Skeletal muscle satellite cell (primary cell): ENCODE data around the gene POLR2C.

Experiments used
- H3K27me3 ChIP-seq: 2 replicates; pipeline ENCODE4 v1.7.0; 2013; ENCODE audit warnings: low read length; ENCODE audit not compliant: control insufficient read depth, insufficient read depth
- H3K36me3 ChIP-seq: 2 replicates; pipeline ENCODE4 v1.7.0; 2013; ENCODE audit warnings: mild to moderate bottlenecking, control low read depth, low read length; ENCODE audit not compliant: insufficient read depth
- H3K4me1 ChIP-seq: 2 replicates; pipeline ENCODE4 v1.7.0; 2013; ENCODE audit warnings: low read length; ENCODE audit not compliant: control insufficient read depth, insufficient read depth
- H3K4me2 ChIP-seq: 2 replicates; pipeline ENCODE4 v1.7.0; 2013; ENCODE audit warnings: mild to moderate bottlenecking, low read length
- H3K4me3 ChIP-seq: 2 replicates; pipeline ENCODE4 v1.7.0; 2013; ENCODE audit warnings: low read length
- H3K9ac ChIP-seq: 2 replicates; pipeline ENCODE4 v1.7.0; 2013; ENCODE audit warnings: mild to moderate bottlenecking, low read depth, low read length, moderate library complexity
- H3K9me3 ChIP-seq: replicated peaks from 2 replicates; pipeline ENCODE4 v1.7.0; 2013; ENCODE audit warnings: mild to moderate bottlenecking, control low read depth, low read length

Gene POLR2C

GRCh38 chr16:57517397-57518367, 55.2 kb downstream of the POLR2C start:
- Histone ChIP-seq H3K4me2 (no peak overlapping the region), H3K9me3 (no peaks in the 10 kb centered on the region), H3K27me3 (no peaks in the 10 kb centered on the region), H3K4me3 (no peak overlapping the region), H3K36me3 (no peaks in the 10 kb centered on the region), H3K4me1 (no peaks in the 10 kb centered on the region), H3K9ac (no peak overlapping the region)

GRCh38 chr16:57518520-57518919, 56.0 kb downstream of the POLR2C start:
- Histone ChIP-seq H3K4me2 (no peak overlapping the region), H3K4me1 (no peaks in the 10 kb centered on the region), H3K36me3 (no peaks in the 10 kb centered on the region), H3K27me3 (no peaks in the 10 kb centered on the region), H3K9ac (no peak overlapping the region), H3K4me3 (no peak overlapping the region), H3K9me3 (no peaks in the 10 kb centered on the region)

DNA sequence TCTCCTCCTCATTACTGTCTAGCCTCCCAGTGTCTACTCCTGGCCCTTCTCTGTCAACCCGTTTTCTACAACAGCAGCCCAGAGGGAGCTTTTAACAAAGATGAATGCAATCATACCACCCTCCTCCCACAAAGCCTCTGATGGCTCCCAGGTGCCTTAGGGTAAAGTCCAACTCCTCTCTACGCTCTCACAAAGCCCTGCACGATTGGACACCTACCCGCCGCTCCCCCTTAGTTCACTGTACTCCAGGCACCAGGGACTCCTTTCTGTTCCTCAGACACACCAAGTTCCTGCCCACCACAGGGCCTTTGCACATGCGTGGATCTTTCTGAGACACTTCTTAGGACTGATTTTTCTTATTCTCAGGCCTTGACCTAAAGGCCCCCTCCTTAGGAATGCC, 56.4 kb downstream of the POLR2C start:
- H3K4me2 ChIP-seq: no peak overlapping the region
- no peaks in the 10 kb centered on the region for H3K4me1 ChIP-seq
- no peak overlapping the region for H3K9ac ChIP-seq
- H3K9me3 ChIP-seq: no peaks in the 10 kb centered on the region
- no peaks in the 10 kb centered on the region for H3K36me3 ChIP-seq
- H3K27me3 ChIP-seq: no peaks in the 10 kb centered on the region
- H3K4me3 ChIP-seq: no peak overlapping the region

- Histone ChIP-seq H3K4me3 (no peak overlapping the region), H3K9ac (no peak overlapping the region), H3K9me3 (no peaks in the 10 kb centered on the region), H3K4me1 (no peaks in the 10 kb centered on the region), H3K36me3 (no peaks in the 10 kb centered on the region), H3K27me3 (no peaks in the 10 kb centered on the region), H3K4me2 (no peak overlapping the region)
Measured at GRCh38 chr16:57519796-57520360, 57.4 kb downstream of the POLR2C start.
